K562 (cell line): ENCODE data around the gene MMAB. TPM values are rescaled to one million over a fixed set of nuclear protein-coding genes. Genes with fewer than 3 reads are reported as not detected.

ENCODE experiments used
- ATAC-seq: fragments of 200-7000 bp; cut with Tn5 transposase; 3 replicates; pipeline ENCODE4 v1.9.1; 2020; ENCODE audit warnings: moderate library complexity
- BruUV-seq: library from RNA; stranded (reverse); fragments of 400-500 nt; replicated peaks from 2 replicates; lab custom pipeline; 2021; lab: Mats Ljungman, UMichigan
- CTCF ChIA-PET: fragments of 300-600 bp; formaldehyde crosslinking; extraction: SDS; loops from one replicate; lab custom pipeline; 2021; ENCODE audit warnings: low intra/inter-chr PET ratio; lab: Yijun Ruan, JAX
- POLR2A ChIA-PET: fragments of 300-600, 350-650 bp; sonication (Branson Sonifier 250); formaldehyde crosslinking; extraction: SDS; loops from one replicate; lab custom pipeline; 2021; ENCODE audit warnings: antibody characterized with exemption, inconsistent platforms; lab: Yijun Ruan, JAX
- DNase-seq, 4 experiments: peaks; one replicate each; pipeline versions ENCODE4 v3.0.0 to v3.0.0-alpha.2; 2011 to 2018; ENCODE audit warnings: low spot score in 3 of 4, mixed read lengths in 3 of 4; ENCODE audit errors: extremely low read depth in 1 of 4
- FAIRE-seq: peaks from 2 replicates; lab custom pipeline; 2011; peaks lifted over from hg19 to GRCh38; lab: Jason Lieb, UNC
- H2AFZ ChIP-seq: 2 replicates; pipeline ENCODE4 v1.6.0; 2011; ENCODE audit warnings: low read depth, low read length, control low read depth, inconsistent platforms
- H3K27ac ChIP-seq: fragments of 200-600 bp; 3 replicates; pipeline ENCODE4 v1.8.0; 2011; ENCODE audit warnings: low read depth, mild to moderate bottlenecking, control low read depth, inconsistent platforms, low read length, moderate library complexity, mixed read lengths; ENCODE audit errors: extremely low read depth
- H3K27me3 ChIP-seq, 2 experiments: fragments of 300-600 bp in 1 of 2; 2 replicates in 1 of 2; 3 replicates in 1 of 2; pipeline versions ENCODE4 v1.6.0 to v1.8.0; 2011; ENCODE audit warnings: inconsistent platforms in 2 of 2, low read length in 2 of 2, mild to moderate bottlenecking in 1 of 2, mixed read lengths in 1 of 2, moderate library complexity in 1 of 2; ENCODE audit not compliant: control insufficient read depth in 2 of 2, insufficient read depth in 2 of 2
- H3K36me3 ChIP-seq: fragments of 300-600 bp; 3 replicates; pipeline ENCODE4 v1.8.0; 2011; ENCODE audit warnings: mild to moderate bottlenecking, low read length, inconsistent platforms; ENCODE audit not compliant: control insufficient read depth, insufficient read depth
- H3K4me1 ChIP-seq, 2 experiments: fragments of 200-600 bp in 1 of 2; replicated peaks in 1 of 2; 2 replicates in 1 of 2; 3 replicates in 1 of 2; pipeline versions ENCODE4 v1.5.1 to v1.8.0; 2011; ENCODE audit warnings: inconsistent platforms in 2 of 2, low read length in 2 of 2, mild to moderate bottlenecking in 1 of 2, mixed read lengths in 1 of 2, moderate library complexity in 1 of 2; ENCODE audit not compliant: control insufficient read depth in 2 of 2, insufficient read depth in 2 of 2
- H3K4me2 ChIP-seq: 2 replicates; pipeline ENCODE4 v1.6.1; 2011; ENCODE audit warnings: low read length, control low read depth, inconsistent platforms, mixed read lengths; ENCODE audit not compliant: insufficient read depth
- H3K4me3 ChIP-seq: fragments of 200-600 bp; sonication (generic), shearing (Covaris generic); 2 replicates; pipeline ENCODE4 v1.5.1; 2016; ENCODE audit warnings: control low read depth, inconsistent platforms
- H3K79me2 ChIP-seq: fragments of 200-600 bp; 3 replicates; pipeline ENCODE4 v1.8.0; 2011; ENCODE audit warnings: low read length, inconsistent platforms; ENCODE audit not compliant: control insufficient read depth, insufficient read depth
- H3K9ac ChIP-seq, 2 experiments: 2 replicates each; pipeline versions ENCODE4 v1.6.0 to v1.6.1; 2011; ENCODE audit warnings: low read depth in 2 of 2, low read length in 2 of 2, control low read depth in 1 of 2, inconsistent platforms in 1 of 2, mild to moderate bottlenecking in 1 of 2, mixed read lengths in 1 of 2; ENCODE audit not compliant: insufficient read depth in 1 of 2
- H3K9me1 ChIP-seq: one replicate; pipeline ENCODE4 v1.6.0; 2011; ENCODE audit warnings: inconsistent platforms, mild to moderate bottlenecking, low read length, moderate library complexity; ENCODE audit not compliant: control insufficient read depth, insufficient read depth
- H3K9me3 ChIP-seq: replicated peaks from 2 replicates; pipeline ENCODE4 v1.5.1; 2011; ENCODE audit warnings: low read depth, low read length, inconsistent platforms; ENCODE audit not compliant: control insufficient read depth, insufficient read depth
- H4K20me1 ChIP-seq: replicated peaks from 2 replicates; pipeline ENCODE4 v1.6.1; 2011; ENCODE audit warnings: low read length, inconsistent platforms, mixed read lengths; ENCODE audit not compliant: control insufficient read depth, insufficient read depth
- DPF2 ChIP-seq: fragments of 450-650 bp; IDR thresholded peaks from 2 replicates; pipeline ENCODE4 v1.6.1; 2016
- LEF1 ChIP-seq: fragments of 450-650 bp; IDR thresholded peaks from 2 replicates; pipeline ENCODE4 v1.6.1; 2016; ENCODE audit warnings: mild to moderate bottlenecking
- ZNF830 ChIP-seq: fragments of 250-450 bp; sonication (Bioruptor Pico); IDR thresholded peaks from 2 replicates; pipeline ENCODE4 v1.5.0; 2021; ENCODE audit warnings: mild to moderate bottlenecking
- WGBS: fragments of 100-300 bp; shearing (Covaris generic); methylation state at CpG from one replicate; pipeline ENCODE4 v1.1.6; 2016; ENCODE audit warnings: low coverage, mixed read lengths; ENCODE audit not compliant: insufficient coverage; ENCODE audit errors: missing lambda C conversion rate; 5-methylcytosine and 5-hydroxymethylcytosine counted together
- in situ Hi-C: fragments of 300-500 bp; cut with MboI; formaldehyde crosslinking; loops from 4 replicates; pipeline ENCODE4 v1.15.0; 2018; ENCODE audit warnings: inconsistent platforms, mixed read lengths
- intact Hi-C: fragments of 100-400 bp; cut with micrococcal nuclease; formaldehyde crosslinking; loops from 2 replicates; pipeline ENCODE4 v1.14.2; 2022
- polyA plus RNA-seq, 8 experiments: library from polyadenylated mRNA; depleted of rRNA in 4 of 8; stranded (reverse) in 5 of 8; unstranded in 3 of 8; fragments of >200 nt; fragmentation: Nextera tagmentation in 2 of 8; fragmentation: Illumina TruSeq in 1 of 8; extraction: Ambion mirVana in 2 of 8; extraction: Trizol in 1 of 8; gene quantifications; 2 replicates each; pipeline versions ENCODE4 v1.2.1 to v1.2.3, GENCODE V29; 2011 to 2014; ENCODE audit warnings: inconsistent platforms in 1 of 8, missing spikeins in 1 of 8
- total RNA-seq, 7 experiments: library from RNA; depleted of rRNA in 6 of 7; stranded (reverse); fragments of >200 nt in 6 of 7; fragmentation: Illumina TruSeq in 2 of 7; extraction: Trizol in 2 of 7; gene quantifications; 2 replicates each; pipeline versions ENCODE4 v1.2.1 to v1.2.3, GENCODE V29; 2011 to 2021; ENCODE audit warnings: low replicate concordance in 1 of 7
- TF ChIP-seq, protein P1 (sequence below): sonication (generic); formaldehyde crosslinking; IDR thresholded peaks from 2 replicates; pipeline ENCODE4 v1.8.0; 2022; ENCODE audit warnings: missing genetic modification reagents, mild to moderate bottlenecking, moderate library complexity, borderline replicate concordance
- TF ChIP-seq, protein P2 (sequence below): sonication (generic); formaldehyde crosslinking; IDR thresholded peaks from 2 replicates; pipeline ENCODE4 v1.8.0; 2022; ENCODE audit warnings: mild to moderate bottlenecking, missing genetic modification reagents
- TF ChIP-seq, protein P3 (sequence below): fragments of 450-650 bp; IDR thresholded peaks from 2 replicates; pipeline ENCODE4 v1.7.1; 2018; ENCODE audit warnings: mild to moderate bottlenecking, low read depth; ENCODE audit not compliant: partially characterized antibody

The MMAB gene
- total and polyA plus RNA-seq, 9 of the 15 experiments (the other 6 are each of a cell fraction or from before 2014, with no cell fraction given), result 9.5 to 76.1 (median 46.2) TPM

DNA sequence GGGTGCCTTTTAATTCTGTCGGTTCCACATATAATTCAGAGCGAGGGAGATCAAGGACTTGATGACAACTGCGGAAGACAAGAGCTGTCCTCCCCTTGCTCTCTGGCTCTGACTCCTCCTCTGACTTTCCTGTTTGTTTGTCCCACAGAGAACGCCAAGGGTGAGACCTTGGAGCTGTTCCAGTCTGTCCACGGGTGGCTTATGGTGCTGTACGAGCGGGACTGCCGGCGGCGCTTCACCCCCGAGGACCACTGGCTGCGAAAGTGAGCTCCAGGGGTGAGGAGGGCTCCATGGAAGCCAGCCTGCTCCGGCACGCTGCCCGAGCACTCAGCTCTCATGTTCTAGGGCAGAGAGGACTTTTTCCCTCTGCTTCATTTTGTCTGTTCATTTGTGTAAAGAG is 63.1 kb downstream of the MMAB start:
- Histone ChIP-seq H3K27me3 (no peaks in the 10 kb centered on the region), H4K20me1 (no peaks in the 10 kb centered on the region), H3K4me1 (no peaks in the 10 kb centered on the region), H3K9me3 (no peaks in the 10 kb centered on the region), H3K9ac (no peak overlapping the region), H3K79me2 (no peaks in the 10 kb centered on the region), H2AFZ (no peak overlapping the region), H3K27ac (no peak overlapping the region), H3K36me3 (peaks cover 58% of the 10 kb centered on the region), H3K9me1 (no peaks in the 10 kb centered on the region), H3K4me2 (no peak overlapping the region)
- ChIA-PET CTCF (no interaction called here), POLR2A (interaction anchor here (0.6 to 1.4 kb wide), 2 partner anchors 11 to 272 kb away, joined by 4 to 5 read pairs; no protein-coding TSS in a partner anchor)
- ATAC-seq (no peak), FAIRE-seq (no peak), DNase-seq (no peak)
- in situ Hi-C loops, result no loop called here
- BruUV-seq, result no TSS peak
- 81% methylated on average over 13 of the region's 15 CpGs for WGBS
- TF ChIP-seq, protein P1, sequence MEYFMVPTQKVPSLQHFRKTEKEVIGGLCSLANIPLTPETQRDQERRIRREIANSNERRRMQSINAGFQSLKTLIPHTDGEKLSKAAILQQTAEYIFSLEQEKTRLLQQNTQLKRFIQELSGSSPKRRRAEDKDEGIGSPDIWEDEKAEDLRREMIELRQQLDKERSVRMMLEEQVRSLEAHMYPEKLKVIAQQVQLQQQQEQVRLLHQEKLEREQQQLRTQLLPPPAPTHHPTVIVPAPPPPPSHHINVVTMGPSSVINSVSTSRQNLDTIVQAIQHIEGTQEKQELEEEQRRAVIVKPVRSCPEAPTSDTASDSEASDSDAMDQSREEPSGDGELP (CRISPR knock-in tag), result no peak
- TF ChIP-seq, protein P2, sequence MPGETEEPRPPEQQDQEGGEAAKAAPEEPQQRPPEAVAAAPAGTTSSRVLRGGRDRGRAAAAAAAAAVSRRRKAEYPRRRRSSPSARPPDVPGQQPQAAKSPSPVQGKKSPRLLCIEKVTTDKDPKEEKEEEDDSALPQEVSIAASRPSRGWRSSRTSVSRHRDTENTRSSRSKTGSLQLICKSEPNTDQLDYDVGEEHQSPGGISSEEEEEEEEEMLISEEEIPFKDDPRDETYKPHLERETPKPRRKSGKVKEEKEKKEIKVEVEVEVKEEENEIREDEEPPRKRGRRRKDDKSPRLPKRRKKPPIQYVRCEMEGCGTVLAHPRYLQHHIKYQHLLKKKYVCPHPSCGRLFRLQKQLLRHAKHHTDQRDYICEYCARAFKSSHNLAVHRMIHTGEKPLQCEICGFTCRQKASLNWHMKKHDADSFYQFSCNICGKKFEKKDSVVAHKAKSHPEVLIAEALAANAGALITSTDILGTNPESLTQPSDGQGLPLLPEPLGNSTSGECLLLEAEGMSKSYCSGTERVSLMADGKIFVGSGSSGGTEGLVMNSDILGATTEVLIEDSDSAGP (CRISPR knock-in tag), result no peak
- TF ChIP-seq ZNF830 (CRISPR knock-in tag) (no peak), LEF1 (no peak), DPF2 (no peak)
- TF ChIP-seq, protein P3, sequence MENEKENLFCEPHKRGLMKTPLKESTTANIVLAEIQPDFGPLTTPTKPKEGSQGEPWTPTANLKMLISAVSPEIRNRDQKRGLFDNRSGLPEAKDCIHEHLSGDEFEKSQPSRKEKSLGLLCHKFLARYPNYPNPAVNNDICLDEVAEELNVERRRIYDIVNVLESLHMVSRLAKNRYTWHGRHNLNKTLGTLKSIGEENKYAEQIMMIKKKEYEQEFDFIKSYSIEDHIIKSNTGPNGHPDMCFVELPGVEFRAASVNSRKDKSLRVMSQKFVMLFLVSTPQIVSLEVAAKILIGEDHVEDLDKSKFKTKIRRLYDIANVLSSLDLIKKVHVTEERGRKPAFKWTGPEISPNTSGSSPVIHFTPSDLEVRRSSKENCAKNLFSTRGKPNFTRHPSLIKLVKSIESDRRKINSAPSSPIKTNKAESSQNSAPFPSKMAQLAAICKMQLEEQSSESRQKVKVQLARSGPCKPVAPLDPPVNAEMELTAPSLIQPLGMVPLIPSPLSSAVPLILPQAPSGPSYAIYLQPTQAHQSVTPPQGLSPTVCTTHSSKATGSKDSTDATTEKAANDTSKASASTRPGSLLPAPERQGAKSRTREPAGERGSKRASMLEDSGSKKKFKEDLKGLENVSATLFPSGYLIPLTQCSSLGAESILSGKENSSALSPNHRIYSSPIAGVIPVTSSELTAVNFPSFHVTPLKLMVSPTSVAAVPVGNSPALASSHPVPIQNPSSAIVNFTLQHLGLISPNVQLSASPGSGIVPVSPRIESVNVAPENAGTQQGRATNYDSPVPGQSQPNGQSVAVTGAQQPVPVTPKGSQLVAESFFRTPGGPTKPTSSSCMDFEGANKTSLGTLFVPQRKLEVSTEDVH, result no peak
- TF ChIP-seq, all 486 proteins: peak for 0
- H3K4me3 ChIP-seq, result no peak overlapping the region
- intact Hi-C loops, result loop anchor here (10.0 kb wide), 2 partner anchors 85 kb away; no protein-coding TSS in a partner anchor
